NT2/D1 (cell line): ENCODE data around the gene BGN.

Experiments used
- SUZ12 ChIP-seq: IDR thresholded peaks from 2 replicates; pipeline ENCODE4 v1.6.1; 2011; ENCODE audit not compliant: insufficient read length, insufficient read depth; ENCODE audit errors: extremely low read depth
- ZNF274 ChIP-seq: IDR thresholded peaks from 2 replicates; pipeline ENCODE4 v1.6.1; 2011; ENCODE audit warnings: mild to moderate bottlenecking, low read depth, low read length

GRCh38 chrX:153481043-153481442 is 13.7 kb upstream of the BGN start:
- TF ChIP-seq SUZ12 = no peak
- TF ChIP-seq ZNF274 = no peak
